Measurements from ENCODE around the gene SCYGR3.

Gene SCYGR3

DNA sequence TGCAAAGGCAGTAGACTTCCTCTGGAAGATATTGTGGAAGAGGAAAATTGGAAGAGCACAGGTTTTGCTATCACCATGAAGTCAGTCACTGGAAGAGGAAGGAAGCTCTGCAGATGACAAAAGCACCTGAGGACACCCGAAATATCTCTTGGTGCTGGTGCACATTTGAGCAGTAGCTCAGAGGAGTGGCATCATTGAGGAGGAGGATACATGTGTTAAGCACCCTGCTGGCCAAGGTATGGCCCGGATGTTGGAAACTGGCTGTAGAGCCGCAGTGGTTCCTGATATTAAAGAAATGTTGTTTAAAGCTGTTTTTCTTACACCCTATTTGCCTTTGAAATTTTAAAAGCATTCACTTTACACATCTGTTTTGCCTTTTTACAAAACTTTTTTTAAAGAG lies 48.6 kb downstream of the SCYGR3 start:
- DNase-seq (ENCODE audit: low read depth in 1 of 2, low spot score in 1 of 2), result no peak

DNA sequence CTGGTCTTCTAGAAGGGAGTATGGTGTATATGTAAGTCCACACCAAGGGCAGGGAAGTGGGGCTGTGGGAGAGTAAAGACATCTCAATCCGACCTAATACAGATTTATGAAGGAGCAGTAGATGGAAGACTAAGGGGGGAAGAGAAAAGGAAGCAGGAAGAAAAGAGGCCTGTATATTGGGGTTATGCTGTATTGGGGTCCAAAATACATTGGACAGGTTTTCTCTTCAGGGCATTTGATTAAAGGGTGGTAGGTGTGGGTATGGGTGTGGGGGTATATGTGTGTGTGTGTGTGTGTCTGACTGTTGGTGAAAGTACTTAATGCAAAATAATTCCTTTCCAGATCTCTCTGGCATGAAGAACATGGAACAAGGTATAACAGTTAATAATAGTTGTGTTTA lies 49.6 kb downstream of the SCYGR3 start:
- DNase-seq (ENCODE audit: low read depth in 1 of 2, low spot score in 1 of 2), result no peak

All from activated T-helper 1 cell treated with anti-CD3 and anti-CD28 coated beads, Interleukin-2, amount 50 U/mL, for 16 hours (primary cell).